Adrenal gland (tissue), 5 donors: ENCODE data around the gene CACUL1.

Experiments
- POLR2A ChIP-seq, 2 donors: fragments of 450-650 bp; IDR thresholded peaks; one replicate each; pipeline ENCODE4 v1.6.1; 2017; ENCODE audit warnings: antibody characterized with exemption in 2 of 2, mild to moderate bottlenecking in 2 of 2, moderate library complexity in 1 of 2
- TF ChIP-seq, protein P1 (sequence below), 6 experiments: fragments of 450-650 bp in 4 of 6; fragments of 200-600 bp in 2 of 6; sonication (generic) in 1 of 6; IDR thresholded peaks; 1 replicate in 5 of 6; 2 replicates in 1 of 6; pipeline versions ENCODE4 v1.5.1 to v1.8.0; 2016 to 2021; ENCODE audit warnings: antibody characterized with exemption in 6 of 6, mild to moderate bottlenecking in 2 of 6, moderate library complexity in 1 of 6
- donor health status: DM: no; HTN: no; CAD: no.

DNA sequence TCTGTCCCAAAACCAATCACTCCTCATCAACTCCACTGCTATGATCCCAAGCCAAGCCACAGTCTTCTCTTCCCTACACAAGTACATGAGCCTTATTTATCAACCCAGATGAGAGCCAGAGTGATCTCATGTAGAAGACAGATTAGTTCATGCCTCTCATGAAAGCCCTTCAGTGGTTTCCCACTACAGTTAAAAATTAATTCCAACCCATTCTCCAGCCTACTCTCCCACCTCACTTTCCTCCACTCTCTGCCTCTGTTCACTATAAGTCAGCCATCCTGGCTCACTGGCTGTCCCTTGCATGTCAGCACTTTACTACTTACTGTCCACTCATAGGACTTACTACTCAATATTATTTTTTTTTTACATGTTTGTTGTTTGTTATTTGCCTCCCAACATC lies 67.3 kb downstream of the CACUL1 start:
- TF ChIP-seq, protein P1, sequence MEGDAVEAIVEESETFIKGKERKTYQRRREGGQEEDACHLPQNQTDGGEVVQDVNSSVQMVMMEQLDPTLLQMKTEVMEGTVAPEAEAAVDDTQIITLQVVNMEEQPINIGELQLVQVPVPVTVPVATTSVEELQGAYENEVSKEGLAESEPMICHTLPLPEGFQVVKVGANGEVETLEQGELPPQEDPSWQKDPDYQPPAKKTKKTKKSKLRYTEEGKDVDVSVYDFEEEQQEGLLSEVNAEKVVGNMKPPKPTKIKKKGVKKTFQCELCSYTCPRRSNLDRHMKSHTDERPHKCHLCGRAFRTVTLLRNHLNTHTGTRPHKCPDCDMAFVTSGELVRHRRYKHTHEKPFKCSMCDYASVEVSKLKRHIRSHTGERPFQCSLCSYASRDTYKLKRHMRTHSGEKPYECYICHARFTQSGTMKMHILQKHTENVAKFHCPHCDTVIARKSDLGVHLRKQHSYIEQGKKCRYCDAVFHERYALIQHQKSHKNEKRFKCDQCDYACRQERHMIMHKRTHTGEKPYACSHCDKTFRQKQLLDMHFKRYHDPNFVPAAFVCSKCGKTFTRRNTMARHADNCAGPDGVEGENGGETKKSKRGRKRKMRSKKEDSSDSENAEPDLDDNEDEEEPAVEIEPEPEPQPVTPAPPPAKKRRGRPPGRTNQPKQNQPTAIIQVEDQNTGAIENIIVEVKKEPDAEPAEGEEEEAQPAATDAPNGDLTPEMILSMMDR (IDR thresholded peaks at IDR 0.05) = no peak
- TF ChIP-seq POLR2A (IDR thresholded peaks at IDR 0.05) = no peak
